GM06990 (cell line): ENCODE data around the gene ZNF107.
A peak's percentile ranks its signal among the peaks of the same experiment; 100 is the strongest.

Experiments used
- DNase-seq: peaks from one replicate; pipeline ENCODE4 v3.0.0-alpha.2; 2011; ENCODE audit not compliant: insufficient read length; ENCODE audit errors: extremely low read depth
- H3K27me3 ChIP-seq: replicated peaks from 2 replicates; pipeline ENCODE4 v1.6.0; 2011; ENCODE audit warnings: low read length; ENCODE audit not compliant: control insufficient read depth, insufficient read depth
- H3K36me3 ChIP-seq: 2 replicates; pipeline ENCODE4 v1.5.1; 2011; ENCODE audit warnings: low read length; ENCODE audit not compliant: control insufficient read depth, insufficient read depth
- H3K4me3 ChIP-seq: replicated peaks from 2 replicates; pipeline ENCODE4 v1.5.1; 2011; ENCODE audit warnings: low read depth, mild to moderate bottlenecking, control low read depth, low read length
- CTCF ChIP-seq: IDR thresholded peaks from 2 replicates; pipeline ENCODE4 v1.5.1; 2011; ENCODE audit warnings: low read length, control low read depth, mild to moderate bottlenecking, inconsistent platforms; ENCODE audit not compliant: insufficient read depth, poor library complexity, severe bottlenecking

The ZNF107 gene

GRCh38 chr7:64626083-64626469 lies 39.9 kb upstream of the ZNF107 start:
- Histone ChIP-seq H3K36me3 (no peaks in the 10 kb centered on the region), H3K4me3 (no peak overlapping the region), H3K27me3 (no peaks in the 10 kb centered on the region)
- no peak for TF ChIP-seq CTCF
- DNase-seq = no peak

- no peaks in the 10 kb centered on the region for H3K36me3 ChIP-seq
- no peak overlapping the region for H3K4me3 ChIP-seq
- H3K27me3 ChIP-seq = no peaks in the 10 kb centered on the region
- no peak for DNase-seq
- TF ChIP-seq CTCF = no peak
Observed at GRCh38 chr7:64626557-64626956, 39.4 kb upstream of the ZNF107 start.

GRCh38 chr7:64628192-64628591 lies 37.7 kb upstream of the ZNF107 start:
- no peak for TF ChIP-seq CTCF
- Histone ChIP-seq H3K27me3 (no peaks in the 10 kb centered on the region), H3K4me3 (no peak overlapping the region), H3K36me3 (no peaks in the 10 kb centered on the region)
- DNase-seq = no peak

- DNase-seq = no peak
Observed at GRCh38 chr7:64628721-64629120, 37.2 kb upstream of the ZNF107 start.

GRCh38 chr7:64630496-64630895 lies 35.4 kb upstream of the ZNF107 start:
- peak; percentile 59 for TF ChIP-seq CTCF
- no peak for DNase-seq

More at GRCh38 chr7:64628721-64629120, 37.2 kb upstream of the ZNF107 start:
- H3K4me3 ChIP-seq = no peak overlapping the region
- H3K27me3 ChIP-seq = no peaks in the 10 kb centered on the region
- TF ChIP-seq CTCF = no peak
- no peaks in the 10 kb centered on the region for H3K36me3 ChIP-seq

GRCh38 chr7:64632029-64632428 lies 33.9 kb upstream of the ZNF107 start:
- TF ChIP-seq CTCF = no peak
- Histone ChIP-seq H3K36me3 (no peaks in the 10 kb centered on the region), H3K27me3 (no peaks in the 10 kb centered on the region), H3K4me3 (no peak overlapping the region)
- no peak for DNase-seq

More at GRCh38 chr7:64630496-64630895, 35.4 kb upstream of the ZNF107 start:
- Histone ChIP-seq H3K36me3 (no peaks in the 10 kb centered on the region), H3K27me3 (no peaks in the 10 kb centered on the region), H3K4me3 (no peak overlapping the region)
